Measurements from ENCODE around the gene STAT1. TPM values are rescaled to one million over a fixed set of nuclear protein-coding genes. Genes with fewer than 3 reads are reported as not detected.

The STAT1 gene
- total and polyA plus RNA-seq, 9 of the 15 experiments (the other 6 are each of a cell fraction or from before 2014, with no cell fraction given) = 8.7 to 34.4 (median 26.8) TPM

DNA sequence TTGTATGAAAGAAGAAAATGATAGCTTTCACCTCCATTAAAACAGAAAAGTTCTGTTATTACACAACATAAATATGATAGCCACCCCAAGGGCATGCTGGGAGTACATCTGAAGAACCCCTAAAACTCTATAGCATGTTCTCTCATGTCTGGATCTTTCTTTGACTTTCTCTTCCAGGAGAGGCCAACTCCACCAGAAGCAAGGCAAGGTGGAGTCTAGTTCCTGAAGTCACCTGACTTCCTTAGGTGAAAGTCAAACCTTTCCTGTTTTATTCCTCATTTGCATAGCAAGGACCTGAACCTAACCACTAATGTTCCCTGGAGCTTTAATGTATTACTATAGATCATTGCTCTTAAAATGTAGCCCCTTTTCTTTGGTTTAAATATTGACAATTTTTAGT lies 5.7 kb downstream of the STAT1 start (continued):
- no peak for TF ChIP-seq ELF2 (CRISPR knock-in tag; IDR thresholded peaks at IDR 0.05)

DNA sequence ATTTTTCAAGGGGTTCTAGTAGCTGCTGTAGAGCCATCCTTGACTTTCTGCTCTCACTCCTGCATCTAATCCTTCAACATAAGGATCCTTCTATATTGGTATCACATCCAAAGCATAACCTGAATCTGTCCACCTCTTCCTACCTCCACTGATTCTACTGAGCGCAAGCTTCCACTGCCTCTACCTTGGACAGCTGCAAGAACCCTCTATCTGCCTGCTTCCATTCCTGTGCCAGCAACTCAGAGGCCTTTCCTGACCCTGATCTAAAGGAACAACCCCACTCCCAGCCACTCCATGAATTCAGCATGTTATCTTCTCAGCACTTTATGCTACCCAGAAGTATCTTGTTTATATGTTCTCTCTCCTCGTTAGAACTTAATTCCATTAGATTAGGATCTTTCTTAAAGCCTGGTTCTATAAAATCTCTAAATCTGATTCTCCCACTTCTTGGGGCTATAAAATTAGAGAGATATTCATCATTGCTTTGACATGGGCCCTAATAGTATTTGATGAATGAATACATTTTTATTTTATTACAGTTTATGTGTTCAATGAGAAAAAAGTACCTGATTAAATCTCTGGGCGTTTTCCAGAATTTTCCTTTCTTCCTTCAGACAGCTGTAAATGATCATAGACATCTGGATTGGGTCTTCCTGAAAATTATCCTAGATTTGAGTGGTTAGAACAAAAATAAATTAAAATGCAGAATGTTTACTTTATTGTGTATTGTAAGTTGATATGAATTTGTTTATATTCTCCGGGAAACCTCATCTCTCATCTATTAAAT lies 6.8 kb downstream of the STAT1 start:
- no peak overlapping the region for H3K4me2 ChIP-seq (ENCODE audit: insufficient read depth, low read length)
- in situ Hi-C loops (cut with MboI) = no loop called here
- FAIRE-seq (no peak), DNase-seq (ENCODE audit: extremely low read depth in 1 of 4, low spot score in 3 of 4) (no peak), ATAC-seq (no peak)
- peaks cover 94% of the 10 kb centered on the region for H3K36me3 ChIP-seq (ENCODE audit: control insufficient read depth, insufficient read depth, low read length)
- H2AFZ ChIP-seq (ENCODE audit: low read depth, low read length) = no peak overlapping the region
- no peaks in the 10 kb centered on the region for H3K4me1 ChIP-seq (replicated peaks in 1 of 2; ENCODE audit: control insufficient read depth in 2 of 2, insufficient read depth in 2 of 2, low read length in 2 of 2)
- no peaks in the 10 kb centered on the region for H3K9me1 ChIP-seq (ENCODE audit: control insufficient read depth, insufficient read depth, low read length)
- H3K9me3 ChIP-seq (replicated peaks; ENCODE audit: control insufficient read depth, insufficient read depth, low read depth, low read length) = no peaks in the 10 kb centered on the region
- H3K27ac ChIP-seq (ENCODE audit: extremely low read depth, low read depth, low read length) = no peak overlapping the region
- POLR2A ChIA-PET = no interaction called here
- H3K27me3 ChIP-seq (ENCODE audit: control insufficient read depth in 2 of 2, insufficient read depth in 2 of 2, low read length in 2 of 2) = no peaks in the 10 kb centered on the region
- peaks cover 6% of the 10 kb centered on the region; the same call in 2 of the 3 replicates for H3K79me2 ChIP-seq (ENCODE audit: control insufficient read depth, insufficient read depth, low read length)
- H3K9ac ChIP-seq (ENCODE audit: insufficient read depth in 1 of 2, low read depth in 2 of 2, low read length in 2 of 2) = no peak overlapping the region
- WGBS (ENCODE audit: insufficient coverage, low coverage, missing lambda C conversion rate) = 100% methylated on average over 4 of the region's 4 CpGs
- no TSS peak for BruUV-seq (replicated peaks)
- CTCF ChIA-PET (ENCODE audit: low intra/inter-chr PET ratio) = no interaction called here
- H4K20me1 ChIP-seq (replicated peaks; ENCODE audit: control insufficient read depth, insufficient read depth, low read length) = no peaks in the 10 kb centered on the region
- intact Hi-C loops (cut with micrococcal nuclease) = no loop called here
- H3K4me3 ChIP-seq = no peak overlapping the region
- TF ChIP-seq RBFOX2 (IDR thresholded peaks at IDR 0.05; ENCODE audit: low read depth, low read length) (no peak), SREBF2 (CRISPR knock-in tag; IDR thresholded peaks at IDR 0.05) (no peak), FOXA1 (IDR thresholded peaks at IDR 0.05; ENCODE audit: borderline replicate concordance) (no peak), THRAP3 (IDR thresholded peaks at IDR 0.05; ENCODE audit: borderline replicate concordance) (no peak), CC2D1A (IDR thresholded peaks at IDR 0.05) (no peak), EZH2 (IDR thresholded peaks at IDR 0.05; ENCODE audit: borderline replicate concordance, low read depth, low read length) (no peak), GABPA (tag; conservative IDR thresholded peaks at IDR 0.05; ENCODE audit: low read depth) (no peak), CEBPB (tag; IDR thresholded peaks at IDR 0.05) (no peak), SIN3A (IDR thresholded peaks at IDR 0.05; ENCODE audit: borderline replicate concordance in 2 of 2, control insufficient read depth in 1 of 2, low read depth in 2 of 2, low read length in 2 of 2) (no peak)
- TF ChIP-seq, protein P1, sequence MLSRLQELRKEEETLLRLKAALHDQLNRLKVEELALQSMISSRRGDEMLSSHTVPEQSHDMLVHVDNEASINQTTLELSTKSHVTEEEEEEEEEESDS (CRISPR knock-in tag; IDR thresholded peaks at IDR 0.05) = no peak
- TF ChIP-seq, protein P2, sequence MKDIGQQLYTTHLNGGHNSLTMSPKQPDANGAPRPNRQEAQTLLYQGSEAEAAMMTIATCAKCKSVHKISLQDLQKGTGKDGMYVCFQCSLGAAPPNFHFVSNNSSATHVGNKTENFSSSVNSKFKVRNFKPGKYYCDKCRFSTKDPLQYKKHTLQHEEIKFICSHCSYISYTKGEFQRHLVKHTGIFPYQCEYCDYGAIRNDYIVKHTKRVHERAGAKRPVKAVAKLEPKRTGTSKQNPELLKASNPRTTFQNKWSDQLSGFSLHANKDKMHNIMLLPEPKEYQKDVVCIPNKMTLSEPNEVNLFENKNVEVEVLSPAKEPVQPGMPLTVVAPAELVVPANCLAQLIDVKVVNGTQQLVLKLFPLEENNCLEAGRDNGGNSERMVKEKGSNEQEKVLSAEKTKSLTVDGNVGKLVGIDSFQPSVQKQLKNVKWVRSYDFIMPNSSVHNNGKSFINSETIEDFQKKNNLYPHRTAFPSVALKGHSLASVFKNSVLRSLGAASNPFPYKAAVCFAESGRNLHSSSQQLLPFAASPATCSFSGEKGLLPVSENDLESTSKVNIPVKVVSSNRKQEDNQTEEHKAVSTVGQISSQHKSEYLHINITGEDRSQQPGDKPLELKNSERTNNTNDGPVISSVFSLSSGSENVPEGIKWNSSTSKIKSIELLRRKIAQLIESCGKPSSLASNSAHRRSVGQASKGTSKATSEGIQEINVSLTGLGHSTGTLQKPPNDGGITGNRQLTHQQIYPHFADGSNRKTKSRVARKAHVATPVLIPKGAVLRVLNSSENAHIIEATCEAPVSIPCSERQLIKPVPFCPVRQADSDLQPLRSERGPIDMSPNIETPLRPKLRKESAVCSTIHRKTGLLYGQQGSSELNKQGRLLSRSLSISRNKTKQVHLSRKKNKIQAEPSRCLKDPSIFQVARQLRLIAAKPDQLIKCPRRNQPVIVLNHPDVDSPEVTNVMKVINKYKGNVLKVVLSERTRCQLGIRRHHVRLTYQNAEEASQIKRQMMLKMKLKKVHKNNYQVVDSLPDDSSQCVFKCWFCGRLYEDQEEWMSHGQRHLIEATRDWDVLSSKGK (CRISPR knock-in tag; IDR thresholded peaks at IDR 0.05) = no peak
- TF ChIP-seq, protein P3, sequence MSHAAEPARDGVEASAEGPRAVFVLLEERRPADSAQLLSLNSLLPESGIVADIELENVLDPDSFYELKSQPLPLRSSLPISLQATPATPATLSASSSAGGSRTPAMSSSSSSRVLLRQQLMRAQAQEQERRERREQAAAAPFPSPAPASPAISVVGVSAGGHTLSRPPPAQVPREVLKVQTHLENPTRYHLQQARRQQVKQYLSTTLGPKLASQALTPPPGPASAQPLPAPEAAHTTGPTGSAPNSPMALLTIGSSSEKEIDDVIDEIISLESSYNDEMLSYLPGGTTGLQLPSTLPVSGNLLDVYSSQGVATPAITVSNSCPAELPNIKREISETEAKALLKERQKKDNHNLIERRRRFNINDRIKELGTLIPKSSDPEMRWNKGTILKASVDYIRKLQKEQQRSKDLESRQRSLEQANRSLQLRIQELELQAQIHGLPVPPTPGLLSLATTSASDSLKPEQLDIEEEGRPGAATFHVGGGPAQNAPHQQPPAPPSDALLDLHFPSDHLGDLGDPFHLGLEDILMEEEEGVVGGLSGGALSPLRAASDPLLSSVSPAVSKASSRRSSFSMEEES (CRISPR knock-in tag; IDR thresholded peaks at IDR 0.05) = no peak
- TF ChIP-seq, protein P4, sequence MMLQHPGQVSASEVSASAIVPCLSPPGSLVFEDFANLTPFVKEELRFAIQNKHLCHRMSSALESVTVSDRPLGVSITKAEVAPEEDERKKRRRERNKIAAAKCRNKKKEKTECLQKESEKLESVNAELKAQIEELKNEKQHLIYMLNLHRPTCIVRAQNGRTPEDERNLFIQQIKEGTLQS (IDR thresholded peaks at IDR 0.05) = no peak
- TF ChIP-seq, protein P4 (CRISPR knock-in tag; conservative IDR thresholded peaks at IDR 0.05) = no peak

All from K562 (cell line).